Keratinocyte (primary cell): ENCODE data around the gene SH2D1B.

ENCODE experiments used
- EZH2 ChIP-seq: IDR thresholded peaks from one replicate; pipeline ENCODE4 v1.6.1; 2012; ENCODE audit warnings: inconsistent platforms, mild to moderate bottlenecking, low read length, moderate library complexity
- TF ChIP-seq, protein P1 (sequence below), 3 experiments: IDR thresholded peaks in 1 of 3; conservative IDR thresholded peaks in 1 of 3; optimal IDR thresholded peaks in 1 of 3; 2 replicates in 2 of 3; 3 replicates in 1 of 3; pipeline versions ENCODE3 to v1.5.1; 2011; ENCODE audit warnings: low read length in 3 of 3, mild to moderate bottlenecking in 3 of 3, moderate library complexity in 2 of 3, control low read depth in 1 of 3, inconsistent platforms in 1 of 3; ENCODE audit not compliant: insufficient read depth in 2 of 3; ENCODE audit errors: extremely low read depth in 1 of 3

GRCh38 chr1:162364498-162364897 is 47.4 kb downstream of the SH2D1B start:
- TF ChIP-seq EZH2: no peak
- TF ChIP-seq, protein P1, sequence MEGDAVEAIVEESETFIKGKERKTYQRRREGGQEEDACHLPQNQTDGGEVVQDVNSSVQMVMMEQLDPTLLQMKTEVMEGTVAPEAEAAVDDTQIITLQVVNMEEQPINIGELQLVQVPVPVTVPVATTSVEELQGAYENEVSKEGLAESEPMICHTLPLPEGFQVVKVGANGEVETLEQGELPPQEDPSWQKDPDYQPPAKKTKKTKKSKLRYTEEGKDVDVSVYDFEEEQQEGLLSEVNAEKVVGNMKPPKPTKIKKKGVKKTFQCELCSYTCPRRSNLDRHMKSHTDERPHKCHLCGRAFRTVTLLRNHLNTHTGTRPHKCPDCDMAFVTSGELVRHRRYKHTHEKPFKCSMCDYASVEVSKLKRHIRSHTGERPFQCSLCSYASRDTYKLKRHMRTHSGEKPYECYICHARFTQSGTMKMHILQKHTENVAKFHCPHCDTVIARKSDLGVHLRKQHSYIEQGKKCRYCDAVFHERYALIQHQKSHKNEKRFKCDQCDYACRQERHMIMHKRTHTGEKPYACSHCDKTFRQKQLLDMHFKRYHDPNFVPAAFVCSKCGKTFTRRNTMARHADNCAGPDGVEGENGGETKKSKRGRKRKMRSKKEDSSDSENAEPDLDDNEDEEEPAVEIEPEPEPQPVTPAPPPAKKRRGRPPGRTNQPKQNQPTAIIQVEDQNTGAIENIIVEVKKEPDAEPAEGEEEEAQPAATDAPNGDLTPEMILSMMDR (optimal IDR thresholded peaks at IDR 0.05 in 1 of 3, IDR thresholded peaks at IDR 0.05 in 1 of 3, conservative IDR thresholded peaks at IDR 0.05 in 1 of 3; ENCODE audit: extremely low read depth in 1 of 3, insufficient read depth in 2 of 3, low read length in 3 of 3): no peak
